HCT116 (cell line): ENCODE measurements around the gene AS3MT. TPM values are rescaled to one million over a fixed set of nuclear protein-coding genes. Genes with fewer than 3 reads are reported as not detected.

ENCODE experiments used
- ATAC-seq: fragments of 200-7000 bp; cut with Tn5 transposase; 2 replicates; pipeline ENCODE4 v1.9.1; 2020; ENCODE audit warnings: mild to moderate bottlenecking, moderate library complexity
- BruUV-seq: library from RNA; stranded (reverse); fragments of 400-500 nt; replicated peaks from 2 replicates; lab custom pipeline; 2021; lab: Mats Ljungman, UMichigan
- CTCF ChIA-PET: fragments of 300-600 bp; sonication (Branson Sonifier 250); formaldehyde crosslinking; loops from one replicate; lab custom pipeline; 2021; ENCODE audit warnings: antibody characterized with exemption; lab: Charles Lee
- POLR2A ChIA-PET: fragments of 300-600, 350-600 bp; sonication (Branson Sonifier 250); formaldehyde crosslinking; loops from one replicate; lab custom pipeline; 2021; ENCODE audit warnings: antibody characterized with exemption; lab: Charles Lee
- RAD21 ChIA-PET, 2 experiments: fragments of 300-600 bp; sonication (Branson Sonifier 250); formaldehyde crosslinking; loops; one replicate each; lab custom pipeline; 2023; ENCODE audit warnings: low total read pairs in 2 of 2; ENCODE audit not compliant: uncharacterized antibody in 2 of 2, unreplicated experiment in 2 of 2, low non-redundant PET in 1 of 2; lab: Charles Lee
- DNase-seq: peaks from one replicate; pipeline ENCODE4 v3.0.0-alpha.2; 2010; ENCODE audit warnings: low read depth, low spot score
- H2AFZ ChIP-seq: fragments of 200-600 bp; shearing (Covaris generic), sonication (generic); 2 replicates; pipeline ENCODE4 v1.6.1; 2017; ENCODE audit warnings: low read depth, mixed run types, mixed read lengths, antibody characterized with exemption, low read length; ENCODE audit not compliant: poor library complexity, severe bottlenecking
- H3K27ac ChIP-seq: 2 replicates; pipeline ENCODE4 v1.5.1; 2012; ENCODE audit warnings: low read depth, low read length
- H3K27me3 ChIP-seq: fragments of 200-600 bp; sonication (generic); 2 replicates; pipeline ENCODE4 v1.6.1; 2016; ENCODE audit warnings: mixed run types, low read length, mixed read lengths; ENCODE audit not compliant: insufficient read depth
- H3K36me3 ChIP-seq, 2 experiments: fragments of 200-500 bp in 1 of 2; fragments of 200-600 bp in 1 of 2; sonication (Bioruptor generic) in 1 of 2; sonication (generic) in 1 of 2; 2 replicates each; pipeline versions ENCODE4 v1.5.1 to v1.6.1; 2014 to 2016; ENCODE audit warnings: low read length in 2 of 2, inconsistent platforms in 1 of 2, mixed read lengths in 1 of 2, mixed run types in 1 of 2; ENCODE audit not compliant: insufficient read depth in 2 of 2, control insufficient read depth in 1 of 2
- H3K4me1 ChIP-seq, 2 experiments: fragments of 200-600 bp in 1 of 2; sonication (generic) in 1 of 2; 2 replicates each; pipeline versions ENCODE4 v1.5.1 to v1.6.1; 2012 to 2017; ENCODE audit warnings: low read length in 2 of 2, inconsistent platforms in 1 of 2, mild to moderate bottlenecking in 1 of 2, mixed read lengths in 1 of 2, mixed run types in 1 of 2, moderate library complexity in 1 of 2; ENCODE audit not compliant: insufficient read depth in 2 of 2, control insufficient read depth in 1 of 2
- H3K4me2 ChIP-seq: fragments of 200-600 bp; sonication (generic); 2 replicates; pipeline ENCODE4 v1.6.1; 2017; ENCODE audit warnings: mixed run types, low read length, mixed read lengths
- H3K4me3 ChIP-seq, 2 experiments: fragments of 200-600 bp in 1 of 2; sonication (generic) in 1 of 2; replicated peaks in 1 of 2; 2 replicates each; pipeline ENCODE4 v1.5.1; 2011 to 2016; ENCODE audit warnings: low read length in 2 of 2, control low read depth in 1 of 2, low read depth in 1 of 2, mild to moderate bottlenecking in 1 of 2, mixed read lengths in 1 of 2, mixed run types in 1 of 2
- H3K79me2 ChIP-seq: fragments of 200-600 bp; sonication (generic); 2 replicates; pipeline ENCODE4 v1.6.1; 2017; ENCODE audit warnings: mild to moderate bottlenecking, mixed run types, low read length, moderate library complexity, mixed read lengths; ENCODE audit not compliant: insufficient read depth
- H3K9ac ChIP-seq: fragments of 200-600 bp; sonication (generic); 2 replicates; pipeline ENCODE4 v1.6.1; 2016; ENCODE audit warnings: low read length, mixed read lengths
- H3K9me2 ChIP-seq: fragments of 200-600 bp; sonication (generic), shearing (Covaris generic); 2 replicates; pipeline ENCODE4 v1.6.1; 2017; ENCODE audit warnings: mixed run types, mild to moderate bottlenecking, moderate library complexity; ENCODE audit not compliant: insufficient read depth
- H3K9me3 ChIP-seq, 2 experiments: fragments of 200-500 bp in 1 of 2; fragments of 200-600 bp in 1 of 2; sonication (Bioruptor generic) in 1 of 2; sonication (generic) in 1 of 2; 2 replicates each; pipeline ENCODE4 v1.6.1; 2014 to 2017; ENCODE audit warnings: low read length in 2 of 2, mixed read lengths in 2 of 2, inconsistent platforms in 1 of 2, low read depth in 1 of 2, mild to moderate bottlenecking in 1 of 2, mixed run types in 1 of 2, moderate library complexity in 1 of 2; ENCODE audit not compliant: control insufficient read depth in 1 of 2, insufficient read depth in 1 of 2
- H4K20me1 ChIP-seq: fragments of 200-600 bp; sonication (generic), shearing (Covaris generic); 2 replicates; pipeline ENCODE4 v1.6.1; 2017; ENCODE audit warnings: mixed run types, mild to moderate bottlenecking, moderate library complexity; ENCODE audit not compliant: insufficient read depth
- CEBPB ChIP-seq: IDR thresholded peaks from 2 replicates; pipeline ENCODE4 v1.6.1; 2012; ENCODE audit warnings: low read depth
- CTCF ChIP-seq, 3 experiments: fragments of 200-600 bp in 1 of 3; sonication (generic) in 1 of 3; IDR thresholded peaks in 2 of 3; conservative IDR thresholded peaks in 1 of 3; 2 replicates each; pipeline ENCODE4 v1.5.1; 2012 to 2017; ENCODE audit warnings: low read depth in 2 of 3, low read length in 2 of 3, antibody characterized with exemption in 1 of 3, borderline replicate concordance in 1 of 3, control low read depth in 1 of 3, mild to moderate bottlenecking in 1 of 3, mixed read lengths in 1 of 3, mixed run types in 1 of 3, moderate library complexity in 1 of 3; ENCODE audit not compliant: insufficient read depth in 1 of 3
- EGR1 ChIP-seq: IDR thresholded peaks from 2 replicates; pipeline ENCODE4 v1.6.1; 2012; ENCODE audit warnings: low read depth
- EZH2phosphoT487 ChIP-seq: fragments of 200-600 bp; IDR thresholded peaks from 2 replicates; pipeline ENCODE4 v1.6.1; 2018; ENCODE audit warnings: antibody characterized with exemption, borderline replicate concordance
- JUND ChIP-seq: IDR thresholded peaks from 2 replicates; pipeline ENCODE4 v1.6.1; 2012
- POLR2AphosphoS5 ChIP-seq: IDR thresholded peaks from 2 replicates; pipeline ENCODE4 v1.6.1; 2011; ENCODE audit warnings: mild to moderate bottlenecking, low read depth, low read length, moderate library complexity
- TCF7L2 ChIP-seq: IDR thresholded peaks from 2 replicates; pipeline ENCODE4 v1.7.0; 2011; ENCODE audit warnings: borderline replicate concordance, inconsistent platforms; ENCODE audit not compliant: insufficient read depth, insufficient read length; ENCODE audit errors: extremely low read depth
- YY1 ChIP-seq: IDR thresholded peaks from 2 replicates; pipeline ENCODE4 v1.6.1; 2011; ENCODE audit warnings: low read length, low read depth, moderate library complexity, mild to moderate bottlenecking; ENCODE audit not compliant: insufficient replicate concordance; ENCODE audit errors: extremely low read depth
- ZFX ChIP-seq: fragments of 450-650 bp; IDR thresholded peaks from 2 replicates; pipeline ENCODE4 v1.6.1; 2017
- ZNF274 ChIP-seq: fragments of 200-500 bp; sonication (Bioruptor generic); IDR thresholded peaks from 2 replicates; pipeline ENCODE4 v1.6.1; 2014; ENCODE audit warnings: mild to moderate bottlenecking, low read depth, low read length, inconsistent platforms
- intact Hi-C: fragments of 100-400 bp; cut with micrococcal nuclease; formaldehyde crosslinking; loops from 2 replicates; pipeline ENCODE4 v1.10.0; 2022
- total RNA-seq: library from RNA; stranded (reverse); gene quantifications from one replicate; pipeline ENCODE4 v1.2.1, GENCODE V29; 2021; ENCODE audit not compliant: unreplicated experiment

Gene AS3MT
- total RNA-seq, 1 experiment from 2014 or later, result 0.79 TPM

DNA sequence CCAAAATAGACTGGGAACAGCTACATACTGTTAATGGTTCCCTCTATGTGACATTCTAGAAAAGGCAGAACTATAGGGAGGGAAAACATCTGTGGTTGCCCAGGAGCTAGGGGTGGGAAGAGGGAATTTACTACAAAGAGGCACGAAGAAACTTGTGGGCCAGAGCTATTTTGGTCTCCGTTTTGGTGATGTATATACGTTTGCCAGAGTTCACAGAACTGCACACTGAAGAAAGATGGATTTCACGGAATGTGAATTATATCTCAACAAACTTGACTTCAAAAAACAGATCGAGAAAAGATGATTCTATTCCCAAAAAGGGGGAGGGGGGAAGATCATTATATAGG is 386 bp upstream of the AS3MT start:
- no peaks in the 10 kb centered on the region for H3K9me3 ChIP-seq
- H4K20me1 ChIP-seq, result no peaks in the 10 kb centered on the region; the same call in 1 of the 2 replicates
- RAD21 ChIA-PET, result no interaction called here
- CTCF ChIA-PET, result no interaction called here
- no peak overlapping the region for H3K4me3 ChIP-seq
- no peak overlapping the region for H3K4me2 ChIP-seq
- DNase-seq (no peak), ATAC-seq (no peak)
- no peak overlapping the region for H3K27ac ChIP-seq
- H3K79me2 ChIP-seq, result no peaks in the 10 kb centered on the region
- no peaks in the 10 kb centered on the region for H3K9me2 ChIP-seq
- no peak for TF ChIP-seq TCF7L2
- TF ChIP-seq EGR1, result no peak
- no peak for TF ChIP-seq EZH2phosphoT487
- TF ChIP-seq ZFX, result no peak
- no peak for TF ChIP-seq JUND
- TF ChIP-seq POLR2AphosphoS5, result no peak
- TF ChIP-seq YY1, result no peak
- no peak for TF ChIP-seq CEBPB
- no peaks in the 10 kb centered on the region for H3K36me3 ChIP-seq
- intact Hi-C loops, result no loop called here
- no peaks in the 10 kb centered on the region for H3K27me3 ChIP-seq
- H3K9ac ChIP-seq, result no peak overlapping the region
- no peak overlapping the region for H2AFZ ChIP-seq
- BruUV-seq, result no TSS peak
- POLR2A ChIA-PET, result interaction anchor here (1.4 kb wide), 1 partner anchor 14 kb away, joined by 4 read pairs; the partner anchor contains the start of gene BORCS7
- peaks cover 0 to 5% of the 10 kb centered on the region in 2 experiments; a peak in 2 of 4 replicates for H3K4me1 ChIP-seq

- Histone ChIP-seq H3K4me3 (no peak overlapping the region), H3K36me3 (no peaks in the 10 kb centered on the region), H2AFZ (no peak overlapping the region), H3K9ac (no peak overlapping the region), H3K4me1 (peaks cover 0 to 5% of the 10 kb centered on the region in 2 experiments; a peak in 2 of 4 replicates), H3K27ac (no peak overlapping the region), H4K20me1 (no peaks in the 10 kb centered on the region), H3K9me3 (no peaks in the 10 kb centered on the region), H3K4me2 (no peak overlapping the region), H3K27me3 (no peaks in the 10 kb centered on the region), H3K79me2 (no peaks in the 10 kb centered on the region), H3K9me2 (no peaks in the 10 kb centered on the region)
- intact Hi-C loops, result no loop called here
- no peak for DNase-seq
- ChIA-PET POLR2A (no interaction called here), CTCF (no interaction called here), RAD21 (no interaction called here)
- no TSS peak for BruUV-seq
- TF ChIP-seq POLR2AphosphoS5 (peak; percentile 24; the same call in 1 of the 2 replicates), CTCF (IDR thresholded peaks at IDR 0.05 in 2 of 3, conservative IDR thresholded peaks at IDR 0.05 in 1 of 3; ENCODE audit: borderline replicate concordance in 1 of 3, insufficient read depth in 1 of 3, low read depth in 2 of 3, low read length in 2 of 3) (no peak), ZNF274 (no peak)
- ATAC-seq, result no peak
Observed at GRCh38 chr10:102870221-102870620, 951 bp downstream of the AS3MT start.
